HepG2 (cell line): ENCODE data around the gene GFRA1. TPM values are rescaled to one million over a fixed set of nuclear protein-coding genes. Genes with fewer than 3 reads are reported as not detected.

Experiments used
- POLR2AphosphoS5 ChIP-seq: IDR thresholded peaks from 2 replicates; pipeline ENCODE4 v1.6.1; 2012; ENCODE audit warnings: low read depth, low read length
- TBX3 ChIP-seq: fragments of 450-650 bp; IDR thresholded peaks from 2 replicates; pipeline ENCODE4 v1.6.1; 2017; ENCODE audit warnings: antibody characterized with exemption, mild to moderate bottlenecking, inconsistent platforms, borderline replicate concordance
- THAP11 ChIP-seq: IDR thresholded peaks from 2 replicates; pipeline ENCODE4 v1.6.1; 2016; ENCODE audit warnings: missing biosample characterization, missing genetic modification reagents
- ZBTB10 ChIP-seq: sonication (generic); formaldehyde crosslinking; IDR thresholded peaks from 2 replicates; pipeline ENCODE4 v1.4.0; 2020; ENCODE audit warnings: missing genetic modification reagents, borderline replicate concordance
- ZBTB40 ChIP-seq, 2 experiments: fragments of 450-650 bp in 1 of 2; sonication (generic) in 1 of 2; formaldehyde crosslinking in 1 of 2; IDR thresholded peaks; 2 replicates each; pipeline versions ENCODE4 v1.6.1 to v1.8.0; 2016 to 2022; ENCODE audit warnings: antibody characterized with exemption in 1 of 2, mild to moderate bottlenecking in 1 of 2, missing genetic modification reagents in 1 of 2
- polyA plus RNA-seq, 8 experiments: library from polyadenylated mRNA; depleted of rRNA in 3 of 8; stranded (reverse) in 7 of 8; unstranded in 1 of 8; fragments of >200 nt; fragmentation: Illumina TruSeq in 4 of 8; extraction: Trizol in 4 of 8; gene quantifications; 2 replicates each; pipeline versions ENCODE4 v1.2.1 to v1.2.3, GENCODE V29; 2011 to 2016; ENCODE audit warnings: low read depth in 4 of 8, missing spikeins in 1 of 8, mixed read lengths in 1 of 8; ENCODE audit not compliant: insufficient read depth in 1 of 8
- total RNA-seq, 5 experiments: library from RNA; depleted of rRNA; stranded (reverse); fragments of >200 nt; fragmentation: Illumina TruSeq; extraction: Trizol; gene quantifications; 2 replicates each; pipeline ENCODE4 v1.2.3, GENCODE V29; 2016; ENCODE audit warnings: low read depth in 1 of 5

Gene GFRA1
- total and polyA plus RNA-seq, 2 of the 13 experiments (the other 11 are each of a cell fraction or from before 2014, with no cell fraction given), result not detected

- TF ChIP-seq ZBTB40 (IDR thresholded peaks at IDR 0.05), result no peak
- TF ChIP-seq ZBTB40 (CRISPR knock-in tag; IDR thresholded peaks at IDR 0.05), result no peak
- TF ChIP-seq ZBTB10 (CRISPR knock-in tag), result no peak
- TF ChIP-seq TBX3, result no peak
- TF ChIP-seq POLR2AphosphoS5, result no peak
- TF ChIP-seq THAP11, result no peak
Measured at GRCh38 chr10:116159197-116159596, 113.8 kb downstream of the GFRA1 start (continued).
